Right lobe of liver (tissue), 4 donors: ENCODE data around the gene CMTM2.
A peak's percentile ranks its signal among the peaks of the same experiment; 100 is the strongest.

ENCODE experiments used
- POLR2A ChIP-seq: fragments of 450-650 bp; IDR thresholded peaks from one replicate; pipeline ENCODE4 v1.6.1; 2017; ENCODE audit warnings: antibody characterized with exemption, mild to moderate bottlenecking
- TF ChIP-seq, protein P1 (sequence below), 4 donors: fragments of 200-600 bp in 3 of 4; fragments of 450-650 bp in 1 of 4; IDR thresholded peaks; one replicate each; pipeline versions ENCODE4 v1.5.1 to v1.8.0; 2016 to 2022; ENCODE audit warnings: antibody characterized with exemption in 4 of 4, mild to moderate bottlenecking in 2 of 4
- donor health status: DM: no; HTN: no; CAD: no.
- donor health status: DM: no; HTN: no; CAD: no.
- donor health status: DM: no; HTN: yes; CAD: no.

DNA sequence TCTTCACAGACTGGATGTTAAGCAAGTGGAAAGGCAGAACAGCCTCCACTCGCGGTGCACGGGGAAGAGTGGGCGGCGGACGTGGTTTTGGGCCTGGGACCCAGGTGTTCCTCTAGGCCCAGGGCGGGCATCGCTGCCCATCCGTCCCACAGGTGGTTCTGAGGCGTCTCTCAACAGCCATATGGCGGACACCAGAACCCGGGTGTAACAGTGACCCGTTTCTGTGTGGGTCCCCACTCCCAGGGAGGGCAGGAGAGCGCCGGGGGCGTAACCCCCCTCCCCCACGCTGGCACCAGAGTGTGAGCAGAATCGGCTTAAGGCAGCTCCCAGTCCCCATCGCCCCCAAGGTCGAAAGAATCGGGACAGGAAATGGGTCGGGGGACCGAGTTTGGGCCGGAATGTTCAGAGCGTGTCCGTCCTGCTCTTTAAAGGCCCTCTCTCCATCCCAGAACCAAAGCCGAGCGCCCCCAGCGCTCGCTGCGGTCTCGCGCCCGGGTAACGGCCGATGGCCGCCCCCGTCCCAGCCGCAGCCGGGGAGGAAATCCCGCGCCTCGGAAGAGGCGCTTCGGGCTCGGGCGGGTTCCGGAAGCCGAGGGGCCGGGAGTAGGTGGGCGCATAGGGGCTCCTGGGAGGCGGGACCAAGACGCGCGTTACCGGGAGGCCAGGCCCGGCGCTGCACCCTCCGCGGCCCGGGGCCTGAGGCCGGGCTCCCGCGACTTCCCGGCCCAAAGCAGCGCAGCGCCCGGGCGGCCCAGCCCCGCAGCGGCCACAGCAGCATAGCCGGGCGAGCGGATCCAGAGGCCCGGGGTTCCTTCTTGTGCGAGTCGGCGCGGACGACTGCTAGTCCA is 29.8 kb upstream of the CMTM2 start, which contains the start of gene TK2:
- TF ChIP-seq, protein P1, sequence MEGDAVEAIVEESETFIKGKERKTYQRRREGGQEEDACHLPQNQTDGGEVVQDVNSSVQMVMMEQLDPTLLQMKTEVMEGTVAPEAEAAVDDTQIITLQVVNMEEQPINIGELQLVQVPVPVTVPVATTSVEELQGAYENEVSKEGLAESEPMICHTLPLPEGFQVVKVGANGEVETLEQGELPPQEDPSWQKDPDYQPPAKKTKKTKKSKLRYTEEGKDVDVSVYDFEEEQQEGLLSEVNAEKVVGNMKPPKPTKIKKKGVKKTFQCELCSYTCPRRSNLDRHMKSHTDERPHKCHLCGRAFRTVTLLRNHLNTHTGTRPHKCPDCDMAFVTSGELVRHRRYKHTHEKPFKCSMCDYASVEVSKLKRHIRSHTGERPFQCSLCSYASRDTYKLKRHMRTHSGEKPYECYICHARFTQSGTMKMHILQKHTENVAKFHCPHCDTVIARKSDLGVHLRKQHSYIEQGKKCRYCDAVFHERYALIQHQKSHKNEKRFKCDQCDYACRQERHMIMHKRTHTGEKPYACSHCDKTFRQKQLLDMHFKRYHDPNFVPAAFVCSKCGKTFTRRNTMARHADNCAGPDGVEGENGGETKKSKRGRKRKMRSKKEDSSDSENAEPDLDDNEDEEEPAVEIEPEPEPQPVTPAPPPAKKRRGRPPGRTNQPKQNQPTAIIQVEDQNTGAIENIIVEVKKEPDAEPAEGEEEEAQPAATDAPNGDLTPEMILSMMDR (IDR thresholded peaks at IDR 0.05) = peak in 2 of 4 donors; percentile 14 to 32
- TF ChIP-seq POLR2A = peak; percentile 88
